GM12892 (cell line): ENCODE measurements around the gene TBCA.

Source experiments
- DNase-seq: peaks from one replicate; pipeline ENCODE4 v3.0.0; 2011; ENCODE audit not compliant: insufficient read length
- FAIRE-seq: peaks from 2 replicates; lab custom pipeline; 2011; peaks lifted over from hg19 to GRCh38; lab: Jason Lieb, UNC
- POLR2A ChIP-seq: IDR thresholded peaks from 2 replicates; pipeline ENCODE4 v1.6.1; 2011; ENCODE audit warnings: low read depth, low read length, control low read depth
- POLR2AphosphoS5 ChIP-seq: IDR thresholded peaks from 2 replicates; pipeline ENCODE4 v1.6.1; 2011; ENCODE audit warnings: low read depth, low read length, control low read depth
- TAF1 ChIP-seq: IDR thresholded peaks from 2 replicates; pipeline ENCODE4 v1.6.1; 2011; ENCODE audit warnings: low read depth, mild to moderate bottlenecking, control low read depth, low read length, borderline replicate concordance

The TBCA gene

DNA sequence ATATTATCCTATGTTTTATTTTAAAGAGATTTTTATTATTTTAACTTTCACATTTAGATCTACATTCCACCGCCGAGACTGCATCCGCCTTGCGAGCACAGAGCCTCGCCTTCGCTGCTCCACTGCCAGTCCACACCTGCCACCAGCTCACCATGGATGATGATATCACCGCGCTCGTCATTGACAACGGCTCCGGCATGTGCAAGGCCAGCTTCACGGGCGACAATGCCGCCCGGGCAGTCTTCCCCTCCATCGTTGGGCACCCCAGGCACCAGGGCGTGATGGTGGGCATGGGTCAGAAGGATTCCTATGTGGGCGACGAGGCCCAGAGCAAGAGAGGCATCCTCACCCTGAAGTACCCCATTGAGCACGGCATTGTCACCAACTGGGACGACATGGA is 8.6 kb upstream of the TBCA start:
- no peak for DNase-seq
- TF ChIP-seq TAF1 (no peak), POLR2AphosphoS5 (no peak), POLR2A (no peak)
- FAIRE-seq: no peak

- TF ChIP-seq TAF1 (no peak), POLR2A (no peak), POLR2AphosphoS5 (no peak)
- no peak for FAIRE-seq
These were observed 4.9 kb upstream of the TBCA start for GRCh38 chr5:77781076-77781475.

GRCh38 chr5:77778881-77779438 is 2.8 kb upstream of the TBCA start:
- no peak for TF ChIP-seq POLR2AphosphoS5
- TF ChIP-seq POLR2A: no peak
- no peak for TF ChIP-seq TAF1
- FAIRE-seq: no peak
- DNase-seq: no peak

More at GRCh38 chr5:77781076-77781475, 4.9 kb upstream of the TBCA start:
- no peak for DNase-seq

- no peak for TF ChIP-seq TAF1
- TF ChIP-seq POLR2A: no peak
- TF ChIP-seq POLR2AphosphoS5: no peak
- no peak for DNase-seq
- FAIRE-seq: no peak
These were observed 2.3 kb upstream of the TBCA start for GRCh38 chr5:77778398-77778797.

DNA sequence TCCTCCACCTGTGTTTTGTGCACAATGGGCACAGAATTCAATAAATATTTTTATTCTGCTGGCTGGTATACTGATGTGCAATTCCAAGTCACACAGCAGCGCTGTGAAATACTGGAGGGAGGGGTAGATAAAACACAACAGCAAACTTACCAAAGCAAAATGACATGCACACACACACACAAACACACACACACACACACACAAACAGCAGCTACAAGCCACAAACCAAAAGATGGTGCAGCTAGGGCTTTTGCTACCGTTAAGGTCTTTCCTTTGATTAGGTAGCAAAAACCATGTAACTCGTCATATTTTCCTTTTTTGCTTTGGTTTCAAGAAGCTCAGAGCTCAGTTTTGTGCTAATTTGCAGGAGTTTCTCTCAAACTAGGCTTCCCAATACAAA is 1.8 kb upstream of the TBCA start:
- no peak for DNase-seq
- FAIRE-seq: no peak

GRCh38 chr5:77777281-77777892 is 1.2 kb upstream of the TBCA start:
- TF ChIP-seq TAF1: no peak
- TF ChIP-seq POLR2AphosphoS5: no peak
- no peak for TF ChIP-seq POLR2A
- DNase-seq: no peak
- FAIRE-seq: no peak

More for the DNA sequence above, 1.8 kb upstream of the TBCA start:
- TF ChIP-seq POLR2A (no peak), POLR2AphosphoS5 (no peak), TAF1 (no peak)

DNA sequence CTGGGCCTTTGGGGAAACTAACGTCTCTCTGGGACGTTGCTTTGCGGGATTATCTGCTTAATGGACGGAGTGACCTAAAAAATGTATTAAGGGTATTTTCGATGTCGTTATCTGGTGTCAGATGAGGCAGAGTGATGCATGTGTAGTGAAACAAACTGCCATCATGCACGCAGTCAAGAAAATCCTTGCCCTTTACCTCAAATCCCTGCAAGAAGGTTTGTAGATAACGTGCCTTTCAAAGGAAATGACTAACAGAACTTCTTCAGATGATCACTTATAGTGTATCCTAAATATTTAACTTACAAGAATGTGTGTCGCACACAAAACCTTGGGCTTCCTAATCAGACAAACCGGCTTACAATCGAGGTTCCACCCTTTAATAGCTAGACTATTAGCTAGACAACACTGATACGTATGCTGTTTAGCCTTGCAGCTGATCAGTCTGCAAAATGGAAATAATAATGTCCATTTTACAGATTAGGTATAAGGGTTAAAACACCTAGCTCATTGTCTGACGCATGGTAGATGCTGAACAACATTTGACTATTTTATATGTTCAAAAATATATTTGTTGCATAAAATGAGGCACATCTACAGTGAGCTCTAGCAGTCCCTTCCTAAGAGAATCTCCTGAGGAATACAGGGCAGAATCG is 541 bp upstream of the TBCA start:
- FAIRE-seq (peak; percentile 40), DNase-seq (no peak)
- TF ChIP-seq TAF1 (no peak), POLR2AphosphoS5 (no peak), POLR2A (no peak)

GRCh38 chr5:77774981-77775789 is 954 bp downstream of the TBCA start:
- FAIRE-seq (peak; percentile 27), DNase-seq (no peak)

DNA sequence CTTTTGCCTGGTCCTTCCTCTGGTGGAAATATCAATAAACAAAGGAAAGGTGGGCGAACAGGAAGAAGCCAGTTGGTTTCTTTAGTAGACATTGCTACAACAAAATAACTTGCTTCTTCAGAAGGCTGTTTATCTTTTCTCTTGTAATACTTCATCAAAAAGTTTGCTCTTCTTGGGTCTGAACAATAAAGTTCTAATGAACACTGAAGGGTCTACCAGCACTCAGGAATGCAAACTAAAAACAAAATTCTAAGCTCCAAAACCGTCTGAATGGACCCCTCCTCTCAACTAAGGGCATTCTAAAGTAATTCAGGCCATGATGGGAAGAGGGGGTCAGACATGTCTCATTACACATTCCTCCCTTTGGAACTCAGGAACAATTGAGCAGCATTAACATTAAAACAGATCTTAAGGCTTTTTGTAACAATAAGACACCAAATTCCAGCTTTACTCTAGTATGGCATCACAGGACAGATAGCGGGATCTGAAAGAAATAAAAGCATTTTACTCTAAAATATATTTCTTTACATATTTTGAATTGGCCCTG is 2.3 kb downstream of the TBCA start:
- DNase-seq (no peak), FAIRE-seq (no peak)
- TF ChIP-seq TAF1: no peak
- TF ChIP-seq POLR2AphosphoS5: no peak
- no peak for TF ChIP-seq POLR2A

More at GRCh38 chr5:77774981-77775789, 954 bp downstream of the TBCA start:
- TF ChIP-seq POLR2A (no peak), POLR2AphosphoS5 (peak; percentile 17; the same call in 1 of the 2 replicates)

- DNase-seq (no peak), FAIRE-seq (no peak)
- TF ChIP-seq POLR2A: no peak
- no peak for TF ChIP-seq POLR2AphosphoS5
- no peak for TF ChIP-seq TAF1
These were observed 3.4 kb downstream of the TBCA start for GRCh38 chr5:77772729-77773128.

DNA sequence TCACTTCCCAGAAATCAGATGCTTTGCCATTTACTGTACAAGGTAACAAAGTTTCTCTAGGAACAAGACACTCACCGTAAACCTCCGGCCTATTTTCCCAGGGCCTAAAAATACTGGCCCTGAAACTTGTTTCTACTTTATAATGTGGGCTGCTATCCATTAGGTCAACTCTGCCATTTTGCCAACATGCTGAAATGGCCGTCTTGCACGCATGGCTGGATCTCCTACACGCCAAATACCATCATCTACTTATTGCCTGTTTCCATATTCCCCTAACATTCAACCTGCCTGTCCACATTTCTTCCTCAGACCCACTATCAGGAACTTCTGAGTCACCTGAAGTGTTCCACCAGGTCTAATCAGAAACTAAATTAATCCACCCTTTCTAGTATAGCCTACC is 4.7 kb downstream of the TBCA start:
- no peak for FAIRE-seq

More for the DNA sequence above, 4.7 kb downstream of the TBCA start:
- DNase-seq: no peak
- TF ChIP-seq POLR2A (no peak), TAF1 (no peak), POLR2AphosphoS5 (no peak)
